Suprapubic skin (tissue), 3 donors: ENCODE data around the gene USP10.

Experiments used
- CTCF ChIP-seq, 2 donors: fragments of 200-600 bp in 1 of 2; fragments of 450-650 bp in 1 of 2; sonication (generic) in 1 of 2; IDR thresholded peaks; one replicate each; pipeline ENCODE4 v1.5.1; 2016 to 2019; ENCODE audit warnings: antibody characterized with exemption in 2 of 2, mild to moderate bottlenecking in 1 of 2, moderate library complexity in 1 of 2
- POLR2AphosphoS5 ChIP-seq, 3 donors: sonication (generic); formaldehyde crosslinking; IDR thresholded peaks; one replicate each; pipeline ENCODE4 v1.6.1; 2017; ENCODE audit warnings: antibody characterized with exemption in 3 of 3

- no peak for TF ChIP-seq CTCF (IDR thresholded peaks at IDR 0.05)
- no peak for TF ChIP-seq POLR2AphosphoS5 (IDR thresholded peaks at IDR 0.05)
These were observed 41.1 kb upstream of the USP10 start for GRCh38 chr16:84658690-84659089.
